ENCODE data around the gene PRKCE. TPM values are rescaled to one million over a fixed set of nuclear protein-coding genes. Genes with fewer than 3 reads are reported as not detected.

The PRKCE gene
- total and polyA plus RNA-seq, 2 experiments from 2014 or later: 0.94 to 1.2 TPM

- H3F3A ChIP-seq (replicated peaks; ENCODE audit: low read depth): no peaks in the 10 kb centered on the region
- Mint-ChIP-seq H3K4me3 (no peak overlapping the region), H3K27ac (no peak overlapping the region), H3K4me1 (peaks cover 4% of the 10 kb centered on the region; the same call in 1 of the 3 replicates), H3K36me3 (ENCODE audit: low read depth) (no peaks in the 10 kb centered on the region), H3K27me3 (ENCODE audit: insufficient read depth, low read depth, poor library complexity) (peaks cover 4% of the 10 kb centered on the region), H3K9me3 (no peaks in the 10 kb centered on the region)
- H4K20me1 ChIP-seq (replicated peaks; ENCODE audit: insufficient read depth): no peaks in the 10 kb centered on the region
- no peak for TF ChIP-seq STAT1 (IDR thresholded peaks at IDR 0.05; ENCODE audit: unreplicated experiment)
- TF ChIP-seq CTCF (conservative IDR thresholded peaks at IDR 0.05; ENCODE audit: low read depth in 2 of 2): no peak
- H3K4me2 ChIP-seq: no peak overlapping the region
- no peak overlapping the region for H3K27ac ChIP-seq (ENCODE audit: low read depth)
- no peaks in the 10 kb centered on the region for H3K27me3 ChIP-seq (ENCODE audit: insufficient read depth)
- no peak overlapping the region for H3K4me3 ChIP-seq
- ATAC-seq (no peak), DNase-seq (ENCODE audit: low spot score) (no peak)
- no peaks in the 10 kb centered on the region; the same call in 1 of the 2 replicates for H3K36me3 ChIP-seq (ENCODE audit: insufficient read depth)
- H2AFZ ChIP-seq: no peak overlapping the region
- 0 out of 2 replicates have a peak, but pooled peaks cover 9% of the 10 kb centered on the region for H3K9me2 ChIP-seq (ENCODE audit: insufficient read depth)
- no peaks in the 10 kb centered on the region for H3K4me1 ChIP-seq (ENCODE audit: insufficient read depth)
- no peaks in the 10 kb centered on the region for H3K79me2 ChIP-seq (replicated peaks; ENCODE audit: insufficient read depth)
These were observed 395.8 kb downstream of the PRKCE start for GRCh38 chr2:46047290-46047689.

GRCh38 chr2:46048693-46049092 is 397.2 kb downstream of the PRKCE start:
- H3K36me3 Mint-ChIP-seq (ENCODE audit: low read depth): no peaks in the 10 kb centered on the region
- Histone ChIP-seq H3K4me3 (no peak overlapping the region), H3F3A (replicated peaks; ENCODE audit: low read depth) (no peaks in the 10 kb centered on the region), H3K4me1 (ENCODE audit: insufficient read depth) (no peaks in the 10 kb centered on the region), H3K27me3 (ENCODE audit: insufficient read depth) (no peaks in the 10 kb centered on the region), H3K9me2 (ENCODE audit: insufficient read depth) (0 out of 2 replicates have a peak, but pooled peaks cover 9% of the 10 kb centered on the region), H2AFZ (no peak overlapping the region), H3K79me2 (replicated peaks; ENCODE audit: insufficient read depth) (no peaks in the 10 kb centered on the region), H3K4me2 (no peak overlapping the region), H3K36me3 (ENCODE audit: insufficient read depth) (no peaks in the 10 kb centered on the region; the same call in 1 of the 2 replicates), H3K27ac (ENCODE audit: low read depth) (no peak overlapping the region), H4K20me1 (replicated peaks; ENCODE audit: insufficient read depth) (no peaks in the 10 kb centered on the region)
- no peak overlapping the region for H3K27ac Mint-ChIP-seq
- H3K9me3 Mint-ChIP-seq: no peaks in the 10 kb centered on the region
- DNase-seq (ENCODE audit: low spot score): no peak
- ATAC-seq: no peak
- TF ChIP-seq EZH2phosphoT487 (IDR thresholded peaks at IDR 0.05; ENCODE audit: unreplicated experiment): no peak
- TF ChIP-seq, protein P1, sequence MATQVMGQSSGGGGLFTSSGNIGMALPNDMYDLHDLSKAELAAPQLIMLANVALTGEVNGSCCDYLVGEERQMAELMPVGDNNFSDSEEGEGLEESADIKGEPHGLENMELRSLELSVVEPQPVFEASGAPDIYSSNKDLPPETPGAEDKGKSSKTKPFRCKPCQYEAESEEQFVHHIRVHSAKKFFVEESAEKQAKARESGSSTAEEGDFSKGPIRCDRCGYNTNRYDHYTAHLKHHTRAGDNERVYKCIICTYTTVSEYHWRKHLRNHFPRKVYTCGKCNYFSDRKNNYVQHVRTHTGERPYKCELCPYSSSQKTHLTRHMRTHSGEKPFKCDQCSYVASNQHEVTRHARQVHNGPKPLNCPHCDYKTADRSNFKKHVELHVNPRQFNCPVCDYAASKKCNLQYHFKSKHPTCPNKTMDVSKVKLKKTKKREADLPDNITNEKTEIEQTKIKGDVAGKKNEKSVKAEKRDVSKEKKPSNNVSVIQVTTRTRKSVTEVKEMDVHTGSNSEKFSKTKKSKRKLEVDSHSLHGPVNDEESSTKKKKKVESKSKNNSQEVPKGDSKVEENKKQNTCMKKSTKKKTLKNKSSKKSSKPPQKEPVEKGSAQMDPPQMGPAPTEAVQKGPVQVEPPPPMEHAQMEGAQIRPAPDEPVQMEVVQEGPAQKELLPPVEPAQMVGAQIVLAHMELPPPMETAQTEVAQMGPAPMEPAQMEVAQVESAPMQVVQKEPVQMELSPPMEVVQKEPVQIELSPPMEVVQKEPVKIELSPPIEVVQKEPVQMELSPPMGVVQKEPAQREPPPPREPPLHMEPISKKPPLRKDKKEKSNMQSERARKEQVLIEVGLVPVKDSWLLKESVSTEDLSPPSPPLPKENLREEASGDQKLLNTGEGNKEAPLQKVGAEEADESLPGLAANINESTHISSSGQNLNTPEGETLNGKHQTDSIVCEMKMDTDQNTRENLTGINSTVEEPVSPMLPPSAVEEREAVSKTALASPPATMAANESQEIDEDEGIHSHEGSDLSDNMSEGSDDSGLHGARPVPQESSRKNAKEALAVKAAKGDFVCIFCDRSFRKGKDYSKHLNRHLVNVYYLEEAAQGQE (IDR thresholded peaks at IDR 0.05; ENCODE audit: unreplicated experiment): no peak
- no peak for TF ChIP-seq ZNF114 (CRISPR knock-in tag; IDR thresholded peaks at IDR 0.05)
- no peak for TF ChIP-seq EZH2 (IDR thresholded peaks at IDR 0.05; ENCODE audit: low read depth, unreplicated experiment)
- no peak for TF ChIP-seq ZNF331 (CRISPR knock-in tag; IDR thresholded peaks at IDR 0.05; ENCODE audit: low read depth)
- no peak overlapping the region for H3K4me3 Mint-ChIP-seq
- peaks cover 4% of the 10 kb centered on the region; the same call in 1 of the 3 replicates for H3K4me1 Mint-ChIP-seq
- peaks cover 4% of the 10 kb centered on the region for H3K27me3 Mint-ChIP-seq (ENCODE audit: insufficient read depth, low read depth, poor library complexity)
